Measurements from ENCODE around the gene S100A1.
A peak's percentile ranks its signal among the peaks of the same experiment; 100 is the strongest.
"Not testable (repeated sequence)": the region's sequence is repeated elsewhere in the genome, so short reads cannot be mapped to it uniquely, and the experiment has no call there.

S100A1 gene

DNA sequence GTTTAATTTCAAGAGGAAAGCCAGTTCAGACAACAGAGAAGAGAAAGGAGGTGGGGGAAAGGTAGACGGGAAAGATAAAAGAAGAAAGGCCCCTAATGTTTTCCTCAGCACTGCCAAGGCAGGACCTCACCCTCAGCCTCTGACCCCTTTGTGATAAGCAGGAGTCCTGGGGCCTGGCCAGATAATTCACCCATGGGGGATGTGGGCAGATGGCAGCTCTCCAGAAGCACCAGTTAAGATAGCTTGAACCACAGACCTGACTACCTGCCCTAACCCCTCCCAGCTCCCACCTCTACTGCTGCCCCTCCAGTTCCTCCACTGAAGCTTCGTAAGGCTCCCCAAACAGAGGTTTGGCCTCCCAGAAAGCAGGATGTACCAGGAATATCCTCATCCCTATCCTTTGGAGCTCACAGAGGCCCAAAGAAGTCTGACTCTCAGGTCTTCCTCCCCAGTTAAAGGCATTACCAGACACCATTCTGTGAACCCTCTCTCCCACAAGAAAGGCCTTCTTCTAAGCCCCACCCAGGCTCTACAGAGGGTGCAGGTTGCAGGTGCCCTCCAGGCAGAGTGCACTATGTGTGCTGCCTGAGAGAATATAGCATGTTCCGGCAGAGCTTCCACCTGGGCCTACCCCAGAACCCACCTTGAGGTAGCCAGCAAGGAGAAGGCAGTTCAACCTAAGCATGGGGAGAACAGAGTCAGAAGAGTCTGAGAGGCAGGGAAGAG, 21.1 kb downstream of the S100A1 start:
- no peak overlapping the region for H3K27ac ChIP-seq
- DNase-seq (ENCODE audit: low read depth, low spot score), result no peak

DNA sequence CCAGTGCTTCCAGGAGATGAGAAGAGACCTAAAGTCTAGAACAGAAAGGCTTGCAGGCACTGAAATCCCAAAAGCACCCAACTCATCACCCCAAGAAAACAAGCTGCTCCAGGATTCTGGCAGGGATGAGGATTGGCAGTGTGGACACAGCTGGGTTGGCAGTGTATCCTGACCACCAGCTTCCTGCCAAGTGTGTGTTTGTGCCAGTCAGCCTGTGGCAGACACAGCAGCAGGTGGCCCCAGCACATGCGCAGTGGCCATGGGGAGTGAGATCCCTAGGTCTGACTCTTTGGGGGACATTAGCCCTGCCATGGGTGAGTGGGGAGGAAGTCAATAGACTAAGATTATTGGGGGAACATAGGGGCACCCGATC, 21.6 kb downstream of the S100A1 start:
- no peak overlapping the region for H3K27ac ChIP-seq
- DNase-seq (ENCODE audit: low read depth, low spot score), result no peak

- DNase-seq (ENCODE audit: low read depth, low spot score), result no peak
- H3K27ac ChIP-seq, result no peak overlapping the region
Measured at GRCh38 chr1:153651771-153652170, 23.5 kb downstream of the S100A1 start.

DNA sequence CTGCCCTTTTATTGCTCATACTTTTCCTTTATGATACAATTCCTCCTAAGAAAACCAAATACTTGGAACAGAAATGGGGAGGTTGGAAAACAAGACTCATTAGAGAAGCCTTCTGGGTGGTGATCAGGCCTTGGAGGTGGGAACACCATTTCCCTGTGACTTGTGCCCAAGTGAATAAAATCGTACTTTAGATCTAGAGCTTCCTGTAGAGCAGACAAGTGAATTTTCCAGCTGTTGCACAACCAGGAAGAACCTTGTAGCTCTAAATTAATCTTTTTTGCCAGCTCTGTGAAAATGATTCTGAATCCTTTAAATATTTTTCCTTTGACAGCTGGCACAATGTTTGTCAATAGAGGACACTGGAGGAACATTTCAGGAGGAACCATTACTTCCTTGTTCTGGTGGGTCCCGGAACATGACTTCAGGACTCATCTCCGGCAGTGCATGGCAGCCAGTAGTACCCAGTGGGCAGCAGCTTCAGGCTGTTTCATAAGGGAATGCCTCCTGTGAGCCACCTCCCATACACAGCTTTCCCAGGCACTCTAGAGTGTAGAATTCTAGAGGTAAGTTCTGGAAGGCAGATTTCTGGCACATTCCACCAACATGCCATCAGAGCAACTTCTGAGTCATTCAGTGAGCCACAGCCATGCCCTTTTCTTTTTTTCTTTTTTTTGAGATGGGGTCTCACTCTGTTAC, 24.7 kb downstream of the S100A1 start:
- peak overlapping the region; percentile 75 for H3K27ac ChIP-seq
- peak; percentile 31 for DNase-seq (ENCODE audit: low read depth, low spot score)

DNA sequence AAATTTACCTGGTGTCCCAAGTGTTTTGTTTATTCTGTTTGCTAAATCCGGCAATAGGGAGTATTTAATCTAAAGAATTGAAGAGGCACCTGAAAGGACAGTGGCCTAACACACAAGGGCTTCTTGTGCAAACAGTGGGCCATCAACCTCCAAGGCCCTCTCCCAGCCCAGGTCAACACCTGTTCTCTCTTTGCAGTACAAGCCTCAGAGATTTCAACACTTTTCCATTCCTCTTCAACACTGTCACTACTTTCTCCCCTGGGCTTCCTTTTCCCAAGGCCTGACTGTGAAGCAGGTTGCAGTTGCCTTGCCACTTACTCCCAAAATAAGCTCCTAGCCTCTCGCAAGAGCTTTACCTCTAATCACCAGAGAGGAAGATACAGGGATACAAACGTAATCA, 27.1 kb downstream of the S100A1 start:
- H3K27ac ChIP-seq, result no peak overlapping the region
- DNase-seq (ENCODE audit: low read depth, low spot score), result no peak

DNA sequence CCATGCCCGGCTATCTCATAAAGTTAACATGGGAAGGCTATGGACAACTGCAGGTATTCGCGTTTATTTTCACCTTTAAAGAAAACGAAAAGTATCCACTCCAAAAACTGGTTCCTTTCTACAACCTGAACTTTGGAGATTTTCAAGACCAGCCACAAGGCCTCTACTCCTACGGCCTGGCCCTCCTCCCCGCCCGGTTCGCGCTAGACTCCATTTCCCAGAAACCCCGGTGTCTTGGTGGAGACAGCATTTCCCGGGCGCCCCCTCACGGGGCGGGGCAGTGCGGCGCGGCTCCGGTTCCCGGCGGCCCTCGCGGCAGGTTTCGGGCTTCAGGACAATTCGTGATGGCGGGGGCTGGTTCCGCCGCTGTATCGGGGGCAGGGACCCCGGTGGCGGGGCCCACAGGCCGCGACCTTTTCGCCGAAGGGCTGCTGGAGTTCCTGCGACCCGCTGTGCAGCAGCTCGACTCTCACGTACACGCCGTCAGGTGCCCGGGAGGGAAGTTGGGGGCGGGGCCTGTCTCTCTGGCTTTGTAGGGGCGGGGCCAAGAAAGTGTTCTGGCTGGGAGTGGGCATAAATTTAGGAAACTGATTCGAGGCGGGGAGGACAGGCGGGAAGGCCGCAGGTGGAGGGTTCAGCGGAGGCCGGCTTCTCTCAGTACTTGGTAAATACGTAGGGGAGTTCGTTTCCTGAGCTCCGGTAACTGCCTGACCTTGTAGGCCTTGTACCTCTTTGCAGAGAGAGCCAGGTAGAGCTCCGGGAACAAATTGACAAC, 30.4 kb downstream of the S100A1 start, which contains the start of gene SNAPIN:
Gene SNAPIN (plus strand): TSS at position 304 of the 775 bp plus-strand sequence. CDS start 41 bp downstream, at position 345.
- no peak for DNase-seq (ENCODE audit: low read depth, low spot score)
- peak within 1 kb of the TSS; percentile 74 for H3K27ac ChIP-seq

- DNase-seq (ENCODE audit: low read depth, low spot score), result no peak
- H3K27ac ChIP-seq, result peak overlapping the region; percentile 74
Measured at GRCh38 chr1:153659175-153659534, 30.9 kb downstream of the S100A1 start.

- no peak for DNase-seq (ENCODE audit: low read depth, low spot score)
- H3K27ac ChIP-seq, result no peak overlapping the region
Measured at GRCh38 chr1:153659656-153660055, 31.4 kb downstream of the S100A1 start.

GRCh38 chr1:153661111-153661708, 33.0 kb downstream of the S100A1 start:
- H3K27ac ChIP-seq, result no peak overlapping the region
- no peak for DNase-seq (ENCODE audit: low read depth, low spot score)

DNA sequence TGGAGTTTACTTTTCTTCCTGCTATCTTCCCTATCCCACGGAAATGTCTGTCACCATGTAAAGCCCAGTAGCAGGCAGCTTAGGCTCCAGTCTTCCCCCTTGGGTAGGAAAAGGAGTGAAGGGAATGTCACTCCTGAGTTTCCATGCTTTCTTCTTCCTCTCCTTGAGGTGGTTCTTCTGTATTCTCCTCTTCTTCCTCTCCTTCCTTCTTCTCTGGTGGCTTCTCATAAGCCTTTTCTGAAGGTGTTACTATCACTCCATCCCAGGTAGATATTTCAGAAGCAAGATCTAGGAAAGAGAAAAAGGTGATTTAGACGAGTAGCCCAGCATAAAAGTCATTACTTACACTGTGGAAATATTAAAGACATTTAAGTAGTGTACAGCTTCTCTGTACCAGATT, 34.0 kb downstream of the S100A1 start:
- DNase-seq (ENCODE audit: low read depth, low spot score), result no peak
- no peak overlapping the region for H3K27ac ChIP-seq

GRCh38 chr1:153663211-153663610, 35.0 kb downstream of the S100A1 start:
- peak overlapping the region; percentile 2 for H3K27ac ChIP-seq
- DNase-seq (ENCODE audit: low read depth, low spot score), result no peak

DNA sequence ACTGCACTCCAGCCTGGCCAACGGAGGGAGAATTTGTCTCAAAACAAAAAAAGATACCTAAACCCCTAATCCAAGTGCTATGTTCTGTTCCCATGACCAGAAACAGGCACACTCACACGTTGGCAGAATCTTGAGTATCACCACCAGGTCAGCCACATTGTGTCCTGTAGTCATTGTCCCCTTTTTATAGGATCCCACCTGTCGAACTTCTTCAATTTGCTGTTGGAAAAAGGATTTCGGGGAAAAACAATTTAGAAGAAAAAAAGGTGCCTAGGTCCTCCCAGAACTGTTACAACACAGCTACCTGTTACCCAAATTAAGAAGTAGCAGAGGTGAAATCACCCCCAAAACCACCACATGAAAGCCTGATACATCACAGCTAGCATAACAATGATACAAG, 39.2 kb downstream of the S100A1 start:
- DNase-seq (ENCODE audit: low read depth, low spot score), result no peak
- no peak overlapping the region for H3K27ac ChIP-seq

DNA sequence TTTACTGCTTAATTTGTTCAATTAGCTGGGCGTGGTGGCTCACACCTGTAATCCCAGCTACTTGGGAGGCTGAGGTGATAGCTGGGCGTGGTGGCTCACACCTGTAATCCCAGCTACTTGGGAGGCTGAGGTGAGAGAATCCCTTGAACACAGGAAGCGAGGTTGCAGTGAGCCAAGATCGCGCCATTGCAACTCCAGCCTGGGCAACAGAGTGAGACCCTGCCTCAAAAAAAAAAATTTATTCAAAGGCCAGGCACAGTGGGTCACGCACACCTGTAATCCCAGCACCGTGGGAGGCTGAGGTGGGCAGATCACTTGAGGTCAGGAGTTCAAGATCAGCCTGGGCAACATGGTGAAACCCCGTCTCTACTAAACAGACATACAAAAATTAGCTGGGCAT, 40.4 kb downstream of the S100A1 start:
- H3K27ac ChIP-seq; DNase-seq (ENCODE audit: low read depth, low spot score): not testable (repeated sequence)

DNA sequence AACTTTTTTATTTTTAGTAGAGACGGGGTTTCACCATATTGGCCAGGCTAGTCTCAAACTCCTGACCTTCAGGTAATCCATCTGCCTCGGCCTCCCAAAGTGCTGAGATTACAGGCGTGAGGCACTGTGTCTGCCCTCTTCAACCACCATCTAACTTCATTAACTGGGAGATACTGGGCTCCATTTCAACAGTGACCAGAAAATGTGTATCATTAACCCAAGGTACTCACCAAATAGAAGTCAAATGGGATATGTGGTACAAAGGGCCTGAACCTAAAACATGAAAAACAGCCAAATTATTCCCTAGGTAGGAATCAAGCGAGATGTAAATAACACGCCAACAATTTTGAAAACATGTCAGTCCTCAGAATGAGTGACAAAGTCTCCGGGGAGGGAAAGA, 41.4 kb downstream of the S100A1 start:
- H3K27ac ChIP-seq, result no peak overlapping the region
- DNase-seq (ENCODE audit: low read depth, low spot score), result no peak

DNA sequence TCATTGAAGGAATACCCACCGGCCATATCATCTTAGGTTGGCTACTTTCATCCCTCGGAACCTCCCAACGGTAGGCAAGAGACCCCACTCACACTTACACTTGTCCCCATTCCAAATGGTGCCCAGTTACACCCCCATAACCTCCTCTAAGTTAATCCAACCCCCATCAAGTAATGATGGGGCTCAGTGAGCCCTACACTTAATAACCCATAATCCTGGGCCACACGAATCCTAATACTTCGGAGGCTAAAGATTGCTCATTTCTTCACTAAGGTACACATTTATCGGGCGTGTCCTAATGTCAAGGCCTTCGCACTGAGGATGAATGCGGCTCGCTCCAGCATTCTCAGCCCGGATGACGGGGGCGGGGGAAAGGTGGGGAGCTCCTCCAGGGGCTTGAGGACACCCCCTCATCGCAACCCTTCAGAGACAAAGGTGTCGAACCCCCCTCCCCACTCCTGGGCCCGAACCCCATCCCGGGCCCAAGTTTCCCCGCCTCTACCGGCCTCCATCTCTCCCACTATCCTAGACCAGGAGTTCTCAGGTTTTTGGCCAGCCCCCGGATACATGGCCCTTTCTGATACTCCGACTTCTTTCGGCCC, 42.1 kb downstream of the S100A1 start:
- H3K27ac ChIP-seq, result peak overlapping the region; percentile 83
- DNase-seq (ENCODE audit: low read depth, low spot score), result no peak

DNA sequence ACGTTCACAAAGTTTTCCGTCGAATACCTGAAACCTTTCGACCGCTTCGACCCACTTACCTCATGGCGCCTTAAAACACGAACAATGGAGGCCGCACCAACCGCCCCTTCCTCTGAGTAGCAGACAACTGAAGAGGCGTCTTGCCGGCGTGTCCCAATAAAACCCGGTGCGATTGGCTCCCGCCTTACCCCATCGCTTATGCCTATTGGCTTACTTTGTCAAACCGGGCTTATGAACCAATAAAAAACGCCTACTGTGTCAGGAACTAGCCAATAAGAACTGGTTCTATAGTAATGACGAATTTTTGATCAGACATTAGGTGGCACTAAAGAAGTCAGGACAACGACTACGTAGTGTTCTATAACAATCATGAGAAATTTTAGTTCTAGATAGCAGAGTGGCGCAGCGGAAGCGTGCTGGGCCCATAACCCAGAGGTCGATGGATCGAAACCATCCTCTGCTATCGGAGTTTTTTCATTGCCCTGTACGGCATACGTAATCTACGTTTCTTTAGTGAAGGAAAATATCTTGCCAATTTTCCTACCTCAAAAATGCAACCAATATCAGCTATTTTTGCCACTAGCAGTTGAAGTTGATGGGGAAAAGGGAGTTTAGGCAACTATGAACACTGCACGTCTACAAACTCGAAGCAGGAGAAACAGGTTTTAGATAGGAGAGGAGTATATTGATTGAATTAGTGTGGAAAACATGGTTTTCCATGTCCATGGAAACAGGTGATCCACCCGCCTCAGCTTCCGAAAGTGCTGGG, 42.8 kb downstream of the S100A1 start, which contains the start of gene ILF2:
Gene ILF2 (minus strand): TSS at position 135 of the 769 bp plus-strand sequence. CDS start 71 bp downstream, at position 64.
- H3K27ac ChIP-seq, result peak within 1 kb of the TSS; percentile 83
- DNase-seq (ENCODE audit: low read depth, low spot score), result peak; percentile 99

GRCh38 chr1:153671628-153672353, 43.6 kb downstream of the S100A1 start:
- H3K27ac ChIP-seq, result peak overlapping the region; percentile 83
- not testable (repeated sequence) for DNase-seq (ENCODE audit: low read depth, low spot score)

- H3K27ac ChIP-seq, result no peak overlapping the region
- DNase-seq (ENCODE audit: low read depth, low spot score), result no peak
Measured at GRCh38 chr1:153673511-153673910, 45.3 kb downstream of the S100A1 start.

All from epithelial cell of prostate (primary cell).